MV-4-11 (cell line): ENCODE measurements around the gene VIPR2.

ENCODE experiments used
- DNase-seq: peaks from one replicate; lab custom pipeline; 2025; lab: John Stamatoyannopoulos, UW

The VIPR2 gene

GRCh38 chr7:159158125-159158887 is 13.6 kb upstream of the VIPR2 start:
- DNase-seq = no peak

GRCh38 chr7:159157714-159158113 is 13.0 kb upstream of the VIPR2 start:
- DNase-seq = no peak

DNA sequence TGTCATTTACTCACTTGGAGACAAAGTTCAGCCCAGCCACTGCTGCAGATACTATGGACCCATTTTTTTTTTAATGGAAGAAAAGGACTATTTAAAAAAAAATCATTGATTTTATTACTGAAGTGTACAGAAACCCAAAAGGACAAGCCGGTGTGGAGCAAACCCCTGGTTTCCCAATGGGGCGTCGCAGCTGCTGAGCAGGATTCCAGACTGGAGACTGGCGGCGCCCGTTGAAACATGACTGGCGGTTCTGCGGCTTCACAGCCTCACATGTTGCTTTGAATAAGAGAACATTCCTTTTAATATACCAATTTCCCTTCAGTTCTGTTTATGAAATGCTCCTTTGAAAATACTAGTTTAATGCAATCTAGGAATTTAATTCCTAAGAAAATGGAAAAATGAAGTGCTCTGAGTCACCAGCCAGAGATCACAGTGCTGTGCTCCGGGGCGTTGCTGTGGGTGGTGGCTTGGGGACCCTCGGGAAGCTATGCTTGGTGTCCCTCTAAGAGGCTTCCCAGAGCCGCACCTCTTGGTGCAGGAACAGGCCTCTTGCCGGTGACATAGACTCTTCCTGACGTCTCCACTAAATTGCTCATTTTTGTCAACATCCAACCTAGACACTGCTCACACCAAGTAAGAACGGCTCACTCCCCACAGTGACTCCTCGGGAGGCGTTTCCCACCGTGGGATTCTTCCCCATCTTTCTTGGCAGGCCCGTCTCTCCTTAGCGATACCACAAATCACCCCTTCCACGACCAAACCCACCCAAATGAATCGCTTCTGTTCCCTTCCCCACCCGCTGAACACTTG is 12.0 kb upstream of the VIPR2 start:
- DNase-seq = no peak

GRCh38 chr7:159155410-159155809 is 10.7 kb upstream of the VIPR2 start:
- DNase-seq = no peak

GRCh38 chr7:159154243-159154642 is 9.6 kb upstream of the VIPR2 start:
- DNase-seq = no peak

GRCh38 chr7:159153511-159153910 is 8.8 kb upstream of the VIPR2 start:
- no peak for DNase-seq

DNA sequence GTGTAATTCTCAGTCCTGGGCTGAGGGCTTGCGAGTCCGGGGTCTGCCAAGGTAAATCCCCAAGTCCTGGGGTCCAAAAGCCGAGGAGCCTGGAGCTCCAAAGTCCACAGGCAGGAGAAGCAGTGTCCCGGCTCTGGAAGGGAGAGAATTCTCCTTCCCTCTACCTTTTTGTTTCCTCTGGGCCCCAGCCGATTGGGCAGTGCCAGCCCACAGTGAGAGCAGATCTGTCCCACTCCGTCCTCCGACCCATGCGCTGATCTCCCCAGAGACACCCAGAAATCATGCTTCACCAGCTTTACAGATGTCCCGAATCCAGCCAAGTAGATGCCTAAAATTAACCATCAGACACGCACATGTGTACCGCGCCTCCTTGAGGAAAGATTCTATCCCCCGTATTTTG is 8.1 kb upstream of the VIPR2 start:
- DNase-seq = no peak

DNA sequence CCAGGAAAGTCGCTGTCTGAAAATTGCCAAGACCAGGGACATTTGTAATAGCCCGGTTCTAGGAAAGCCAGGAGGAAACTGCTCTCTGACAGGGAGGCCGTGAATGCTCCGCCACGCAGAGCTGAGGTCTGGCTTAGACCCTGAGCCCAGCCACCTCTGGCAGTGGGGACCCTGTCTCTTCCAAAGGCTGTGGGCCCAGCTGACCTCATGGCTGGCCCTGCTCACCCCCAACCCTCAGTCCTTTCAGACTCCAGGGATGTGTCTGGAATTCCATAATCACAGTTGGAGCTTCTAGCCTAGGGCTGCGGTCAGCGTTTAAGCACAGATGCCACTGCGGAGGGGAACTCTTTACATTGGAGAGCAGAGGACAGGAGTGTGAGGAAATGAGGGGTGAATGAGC is 6.6 kb upstream of the VIPR2 start:
- no peak for DNase-seq

- DNase-seq = no peak
These were observed 4.8 kb upstream of the VIPR2 start for GRCh38 chr7:159149488-159149887.

GRCh38 chr7:159148430-159149395 is 4.0 kb upstream of the VIPR2 start:
- no peak for DNase-seq

DNA sequence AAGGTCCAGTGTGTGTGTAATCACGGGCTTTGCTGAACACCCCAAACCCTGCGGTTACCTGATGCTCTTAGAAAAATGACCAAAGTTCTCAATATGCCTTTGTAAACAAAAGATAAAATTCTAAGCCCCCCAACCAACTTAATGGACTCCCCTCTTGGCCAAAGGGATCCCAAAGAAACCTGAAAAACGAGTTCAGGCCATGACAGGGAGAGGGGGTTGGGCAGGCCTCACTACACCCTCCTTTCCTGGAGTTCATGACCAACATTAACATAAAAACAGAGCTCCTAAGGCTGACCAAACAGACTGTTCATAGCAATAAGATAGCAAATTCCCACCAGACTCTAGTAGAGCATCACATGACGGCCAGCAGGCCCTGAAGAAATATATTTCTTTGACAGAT is 3.0 kb upstream of the VIPR2 start:
- no peak for DNase-seq

DNA sequence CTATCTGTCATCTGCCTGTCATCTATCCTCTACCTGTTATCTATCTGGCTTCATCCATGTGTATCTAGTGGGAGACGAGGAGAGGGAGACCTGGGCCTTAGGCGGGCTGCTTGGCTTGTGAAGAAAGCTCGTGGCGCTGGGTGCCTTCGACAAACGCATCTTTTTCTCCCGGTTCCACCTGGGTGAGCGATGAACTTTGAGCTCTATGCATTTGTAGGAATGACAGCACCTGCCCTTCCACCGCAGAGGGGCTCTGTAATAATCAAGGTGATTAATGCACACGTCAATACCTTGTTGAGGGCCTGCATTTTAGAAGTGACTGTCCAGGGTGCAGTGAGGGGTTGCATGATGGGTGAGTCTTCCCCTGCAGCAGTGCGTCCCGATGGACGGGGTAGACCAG is 2.6 kb upstream of the VIPR2 start:
- DNase-seq = no peak

- DNase-seq = no peak
These were observed 1.6 kb upstream of the VIPR2 start for GRCh38 chr7:159146084-159146858.

DNA sequence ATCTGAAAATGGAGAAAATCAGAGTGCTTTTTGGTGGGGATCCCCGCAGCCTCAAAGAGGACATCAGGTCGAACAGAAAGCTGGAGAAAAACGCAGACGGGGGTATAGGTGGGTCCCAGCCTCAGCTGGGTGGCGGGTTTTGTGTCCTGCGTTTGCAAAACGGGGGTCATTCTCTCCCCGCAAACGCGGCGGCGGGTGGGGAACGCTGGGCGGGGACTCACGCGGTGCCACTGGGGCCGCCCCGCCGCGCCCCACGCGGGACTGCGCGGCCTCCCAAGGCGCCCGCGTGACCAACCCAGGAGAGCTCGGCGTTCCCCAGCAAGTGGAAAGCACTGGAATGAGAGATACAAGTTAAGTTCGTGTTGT is 806 bp upstream of the VIPR2 start:
- DNase-seq = no peak

GRCh38 chr7:159143780-159144757 is 598 bp downstream of the VIPR2 start:
- no peak for DNase-seq

- DNase-seq = no peak
These were observed 1.9 kb downstream of the VIPR2 start for GRCh38 chr7:159142730-159143129.

DNA sequence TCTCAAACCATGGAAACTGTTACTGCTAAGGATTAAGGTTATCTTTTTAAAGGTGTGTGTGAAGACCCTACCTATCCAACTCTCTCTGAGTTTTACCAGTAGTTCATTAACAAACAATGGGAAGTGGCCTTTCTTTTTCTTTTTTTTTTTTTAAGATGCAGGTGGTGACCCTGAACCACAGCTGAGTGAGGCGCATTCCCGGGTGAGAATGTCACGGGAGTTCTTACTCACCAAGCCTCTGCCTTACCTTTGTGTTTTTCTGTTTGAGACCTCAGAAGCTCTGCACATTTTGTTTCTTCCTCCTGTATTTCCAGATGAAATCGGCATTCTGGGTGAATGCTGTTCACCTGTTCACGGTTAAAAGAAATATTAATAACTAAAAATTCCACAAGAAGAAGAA is 2.5 kb downstream of the VIPR2 start:
- no peak for DNase-seq

GRCh38 chr7:159141660-159142059 is 3.0 kb downstream of the VIPR2 start:
- DNase-seq = no peak

- DNase-seq = no peak
These were observed 3.5 kb downstream of the VIPR2 start for GRCh38 chr7:159141167-159141566.

- no peak for DNase-seq
These were observed 4.3 kb downstream of the VIPR2 start for GRCh38 chr7:159140170-159140910.
